SK-N-SH treated with all-trans-retinoic acid at 6 μM for 48 hours (cell line): ENCODE measurements around the gene ANO10.

ENCODE experiments used
- BACH2 ChIP-seq: fragments of 250-450 bp; sonication (Bioruptor Pico); IDR thresholded peaks from 2 replicates; pipeline ENCODE4 v1.9.0; 2021; ENCODE audit warnings: mild to moderate bottlenecking, borderline replicate concordance
- OSR1 ChIP-seq: fragments of 250-450 bp; sonication (Bioruptor Pico); IDR thresholded peaks from 2 replicates; pipeline ENCODE4 v1.8.0; 2022; ENCODE audit warnings: moderate library complexity, mild to moderate bottlenecking, inconsistent platforms
- RARB ChIP-seq: fragments of 250-450 bp; sonication (Bioruptor Pico); IDR thresholded peaks from 2 replicates; pipeline ENCODE4 v1.8.0; 2021; ENCODE audit warnings: mild to moderate bottlenecking, moderate library complexity
- SNAI2 ChIP-seq: fragments of 250-450 bp; sonication (Bioruptor Pico); IDR thresholded peaks from 2 replicates; pipeline ENCODE4 v1.5.0; 2020; ENCODE audit warnings: mild to moderate bottlenecking, moderate library complexity
- ZFP30 ChIP-seq: fragments of 450-650 bp; formaldehyde crosslinking; IDR thresholded peaks from 2 replicates; pipeline ENCODE4 v1.5.0; 2022; ENCODE audit warnings: mild to moderate bottlenecking, moderate library complexity
- ZNF565 ChIP-seq: fragments of 450-650 bp; formaldehyde crosslinking; conservative IDR thresholded peaks from 2 replicates; pipeline ENCODE4 v1.5.0; 2020; ENCODE audit warnings: low read depth, mild to moderate bottlenecking, moderate library complexity
- ZNF70 ChIP-seq: fragments of 450-650 bp; formaldehyde crosslinking; IDR thresholded peaks from 2 replicates; pipeline ENCODE4 v1.5.0; 2020; ENCODE audit warnings: mild to moderate bottlenecking, moderate library complexity
- TF ChIP-seq, protein P1 (sequence below): fragments of 250-450 bp; sonication (Bioruptor Pico); IDR thresholded peaks from 2 replicates; pipeline ENCODE4 v1.5.1; 2020; ENCODE audit warnings: low read depth, mild to moderate bottlenecking, moderate library complexity
- TF ChIP-seq, protein P2 (sequence below): fragments of 250-450 bp; sonication (Bioruptor Pico); IDR thresholded peaks from 2 replicates; pipeline ENCODE4 v1.8.0; 2020; ENCODE audit warnings: mild to moderate bottlenecking, moderate library complexity, borderline replicate concordance
- TF ChIP-seq, protein P3 (sequence below): fragments of 250-450 bp; sonication (Bioruptor Pico); IDR thresholded peaks from 2 replicates; pipeline ENCODE4 v1.5.0; 2020; ENCODE audit warnings: mild to moderate bottlenecking, moderate library complexity

DNA sequence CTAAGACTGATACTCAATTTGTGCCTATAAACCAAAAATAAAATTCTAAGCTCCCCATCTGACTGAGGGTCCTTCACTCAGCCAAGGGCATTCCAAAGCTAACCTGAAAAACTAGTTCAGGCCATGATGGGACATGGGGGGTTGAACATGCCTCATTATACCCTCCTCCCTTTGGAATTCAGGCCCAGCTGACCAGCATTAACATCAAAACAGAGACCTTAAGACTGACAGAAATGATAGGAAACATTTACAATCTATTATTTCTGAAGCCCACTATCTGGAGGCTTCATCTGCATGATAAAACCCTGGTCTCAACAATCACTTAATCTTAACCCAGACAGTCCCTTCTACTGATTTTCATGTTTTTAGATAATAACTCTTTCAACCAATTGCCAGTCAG lies 140.4 kb downstream of the ANO10 start:
- TF ChIP-seq ZNF70 (CRISPR knock-in tag): no peak
- no peak for TF ChIP-seq RARB (CRISPR knock-in tag)
- TF ChIP-seq, protein P1, sequence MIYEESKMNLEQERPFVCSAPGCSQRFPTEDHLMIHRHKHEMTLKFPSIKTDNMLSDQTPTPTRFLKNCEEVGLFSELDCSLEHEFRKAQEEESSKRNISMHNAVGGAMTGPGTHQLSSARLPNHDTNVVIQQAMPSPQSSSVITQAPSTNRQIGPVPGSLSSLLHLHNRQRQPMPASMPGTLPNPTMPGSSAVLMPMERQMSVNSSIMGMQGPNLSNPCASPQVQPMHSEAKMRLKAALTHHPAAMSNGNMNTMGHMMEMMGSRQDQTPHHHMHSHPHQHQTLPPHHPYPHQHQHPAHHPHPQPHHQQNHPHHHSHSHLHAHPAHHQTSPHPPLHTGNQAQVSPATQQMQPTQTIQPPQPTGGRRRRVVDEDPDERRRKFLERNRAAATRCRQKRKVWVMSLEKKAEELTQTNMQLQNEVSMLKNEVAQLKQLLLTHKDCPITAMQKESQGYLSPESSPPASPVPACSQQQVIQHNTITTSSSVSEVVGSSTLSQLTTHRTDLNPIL (CRISPR knock-in tag): no peak
- TF ChIP-seq OSR1 (CRISPR knock-in tag): no peak
- no peak for TF ChIP-seq ZFP30 (CRISPR knock-in tag)
- TF ChIP-seq BACH2 (CRISPR knock-in tag): no peak
- TF ChIP-seq SNAI2 (CRISPR knock-in tag): no peak
- no peak for TF ChIP-seq ZNF565
- TF ChIP-seq, protein P2, sequence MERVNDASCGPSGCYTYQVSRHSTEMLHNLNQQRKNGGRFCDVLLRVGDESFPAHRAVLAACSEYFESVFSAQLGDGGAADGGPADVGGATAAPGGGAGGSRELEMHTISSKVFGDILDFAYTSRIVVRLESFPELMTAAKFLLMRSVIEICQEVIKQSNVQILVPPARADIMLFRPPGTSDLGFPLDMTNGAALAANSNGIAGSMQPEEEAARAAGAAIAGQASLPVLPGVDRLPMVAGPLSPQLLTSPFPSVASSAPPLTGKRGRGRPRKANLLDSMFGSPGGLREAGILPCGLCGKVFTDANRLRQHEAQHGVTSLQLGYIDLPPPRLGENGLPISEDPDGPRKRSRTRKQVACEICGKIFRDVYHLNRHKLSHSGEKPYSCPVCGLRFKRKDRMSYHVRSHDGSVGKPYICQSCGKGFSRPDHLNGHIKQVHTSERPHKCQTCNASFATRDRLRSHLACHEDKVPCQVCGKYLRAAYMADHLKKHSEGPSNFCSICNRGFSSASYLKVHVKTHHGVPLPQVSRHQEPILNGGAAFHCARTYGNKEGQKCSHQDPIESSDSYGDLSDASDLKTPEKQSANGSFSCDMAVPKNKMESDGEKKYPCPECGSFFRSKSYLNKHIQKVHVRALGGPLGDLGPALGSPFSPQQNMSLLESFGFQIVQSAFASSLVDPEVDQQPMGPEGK (CRISPR knock-in tag): no peak
- TF ChIP-seq, protein P3, sequence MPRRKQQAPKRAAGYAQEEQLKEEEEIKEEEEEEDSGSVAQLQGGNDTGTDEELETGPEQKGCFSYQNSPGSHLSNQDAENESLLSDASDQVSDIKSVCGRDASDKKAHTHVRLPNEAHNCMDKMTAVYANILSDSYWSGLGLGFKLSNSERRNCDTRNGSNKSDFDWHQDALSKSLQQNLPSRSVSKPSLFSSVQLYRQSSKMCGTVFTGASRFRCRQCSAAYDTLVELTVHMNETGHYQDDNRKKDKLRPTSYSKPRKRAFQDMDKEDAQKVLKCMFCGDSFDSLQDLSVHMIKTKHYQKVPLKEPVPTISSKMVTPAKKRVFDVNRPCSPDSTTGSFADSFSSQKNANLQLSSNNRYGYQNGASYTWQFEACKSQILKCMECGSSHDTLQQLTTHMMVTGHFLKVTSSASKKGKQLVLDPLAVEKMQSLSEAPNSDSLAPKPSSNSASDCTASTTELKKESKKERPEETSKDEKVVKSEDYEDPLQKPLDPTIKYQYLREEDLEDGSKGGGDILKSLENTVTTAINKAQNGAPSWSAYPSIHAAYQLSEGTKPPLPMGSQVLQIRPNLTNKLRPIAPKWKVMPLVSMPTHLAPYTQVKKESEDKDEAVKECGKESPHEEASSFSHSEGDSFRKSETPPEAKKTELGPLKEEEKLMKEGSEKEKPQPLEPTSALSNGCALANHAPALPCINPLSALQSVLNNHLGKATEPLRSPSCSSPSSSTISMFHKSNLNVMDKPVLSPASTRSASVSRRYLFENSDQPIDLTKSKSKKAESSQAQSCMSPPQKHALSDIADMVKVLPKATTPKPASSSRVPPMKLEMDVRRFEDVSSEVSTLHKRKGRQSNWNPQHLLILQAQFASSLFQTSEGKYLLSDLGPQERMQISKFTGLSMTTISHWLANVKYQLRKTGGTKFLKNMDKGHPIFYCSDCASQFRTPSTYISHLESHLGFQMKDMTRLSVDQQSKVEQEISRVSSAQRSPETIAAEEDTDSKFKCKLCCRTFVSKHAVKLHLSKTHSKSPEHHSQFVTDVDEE (CRISPR knock-in tag): no peak
